ENCODE results near the gene ZDHHC8.

The ZDHHC8 gene

GRCh38 chr22:20160041-20160440 is 28.4 kb downstream of the ZDHHC8 start:
- no peak for DNase-seq
- intact Hi-C loops (cut with DNase I; ENCODE audit: low total_unique reads) = no loop called here
- H3K27ac ChIP-seq = no peak overlapping the region
- H3K4me3 ChIP-seq = no peak overlapping the region
- peaks cover 0 to 32% of the 10 kb centered on the region in 2 donors for H3K27me3 ChIP-seq
- H3K9me3 ChIP-seq = no peaks in the 10 kb centered on the region
- peaks cover 0 to 6% (median 2%) of the 10 kb centered on the region in 4 donors for H3K4me1 ChIP-seq
- TF ChIP-seq, protein P1, sequence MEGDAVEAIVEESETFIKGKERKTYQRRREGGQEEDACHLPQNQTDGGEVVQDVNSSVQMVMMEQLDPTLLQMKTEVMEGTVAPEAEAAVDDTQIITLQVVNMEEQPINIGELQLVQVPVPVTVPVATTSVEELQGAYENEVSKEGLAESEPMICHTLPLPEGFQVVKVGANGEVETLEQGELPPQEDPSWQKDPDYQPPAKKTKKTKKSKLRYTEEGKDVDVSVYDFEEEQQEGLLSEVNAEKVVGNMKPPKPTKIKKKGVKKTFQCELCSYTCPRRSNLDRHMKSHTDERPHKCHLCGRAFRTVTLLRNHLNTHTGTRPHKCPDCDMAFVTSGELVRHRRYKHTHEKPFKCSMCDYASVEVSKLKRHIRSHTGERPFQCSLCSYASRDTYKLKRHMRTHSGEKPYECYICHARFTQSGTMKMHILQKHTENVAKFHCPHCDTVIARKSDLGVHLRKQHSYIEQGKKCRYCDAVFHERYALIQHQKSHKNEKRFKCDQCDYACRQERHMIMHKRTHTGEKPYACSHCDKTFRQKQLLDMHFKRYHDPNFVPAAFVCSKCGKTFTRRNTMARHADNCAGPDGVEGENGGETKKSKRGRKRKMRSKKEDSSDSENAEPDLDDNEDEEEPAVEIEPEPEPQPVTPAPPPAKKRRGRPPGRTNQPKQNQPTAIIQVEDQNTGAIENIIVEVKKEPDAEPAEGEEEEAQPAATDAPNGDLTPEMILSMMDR (IDR thresholded peaks at IDR 0.05) = no peak
- H3K36me3 ChIP-seq = no peaks in the 10 kb centered on the region

DNA sequence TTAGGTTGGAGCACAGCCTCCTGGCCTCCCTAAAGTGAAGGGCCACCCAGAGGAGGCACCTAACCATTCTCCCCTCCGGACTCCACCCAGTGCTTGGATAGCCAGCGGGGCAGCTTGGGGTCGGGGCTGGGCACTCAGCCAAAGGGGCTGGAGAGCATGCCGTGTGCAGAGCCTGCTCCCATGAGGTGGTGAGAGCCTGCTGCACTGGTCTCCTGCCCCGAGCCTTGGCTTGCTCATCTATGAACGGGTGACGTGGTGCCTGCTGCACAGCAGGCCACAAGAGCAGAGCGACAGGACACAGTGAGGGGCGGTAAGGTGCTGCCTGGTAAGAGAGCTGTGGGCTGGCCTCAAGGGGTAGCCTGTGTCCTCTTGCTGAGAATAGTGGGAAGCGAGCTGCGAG is 33.3 kb downstream of the ZDHHC8 start:
- no peak overlapping the region for H3K27ac ChIP-seq
- DNase-seq = no peak
- H3K36me3 ChIP-seq = no peaks in the 10 kb centered on the region
- H3K27me3 ChIP-seq = peaks cover 0 to 20% of the 10 kb centered on the region in 2 donors
- TF ChIP-seq, protein P1 (IDR thresholded peaks at IDR 0.05) = no peak
- no peaks in the 10 kb centered on the region for H3K9me3 ChIP-seq
- intact Hi-C loops (cut with DNase I; ENCODE audit: low total_unique reads) = loop anchor here (5.0 kb wide), 1 partner anchor 92 kb away; no protein-coding TSS in a partner anchor
- H3K4me1 ChIP-seq = no peaks in the 10 kb centered on the region
- H3K4me3 ChIP-seq = no peak overlapping the region

DNA sequence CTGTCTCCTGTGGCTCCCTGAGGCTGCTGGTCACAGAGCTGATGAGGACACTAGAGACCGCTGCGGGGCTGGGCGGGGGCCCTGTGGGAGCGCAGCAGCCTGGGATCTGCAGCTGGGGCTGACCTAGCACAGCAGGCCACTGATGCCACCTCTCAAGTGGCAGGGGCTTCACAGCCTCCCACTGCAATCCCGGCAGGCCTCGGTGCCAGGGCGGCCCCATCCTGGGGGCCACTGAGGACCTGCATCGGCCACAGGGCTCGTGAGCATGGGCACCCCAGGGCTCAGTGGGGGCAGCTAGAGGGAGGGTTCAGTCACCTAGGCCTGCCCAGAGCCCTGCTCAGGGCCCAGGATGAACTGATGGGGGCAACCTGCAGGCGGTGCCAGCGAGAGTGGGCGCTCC is 33.8 kb downstream of the ZDHHC8 start:
- DNase-seq = no peak
- Histone ChIP-seq H3K9me3 (no peaks in the 10 kb centered on the region), H3K27me3 (peaks cover 0 to 18% of the 10 kb centered on the region in 2 donors), H3K4me1 (no peaks in the 10 kb centered on the region), H3K36me3 (no peaks in the 10 kb centered on the region), H3K27ac (no peak overlapping the region), H3K4me3 (no peak overlapping the region)
- TF ChIP-seq, protein P1 (IDR thresholded peaks at IDR 0.05) = no peak
- intact Hi-C loops (cut with DNase I; ENCODE audit: low total_unique reads) = loop anchor here (5.0 kb wide), 1 partner anchor 92 kb away; no protein-coding TSS in a partner anchor

DNA sequence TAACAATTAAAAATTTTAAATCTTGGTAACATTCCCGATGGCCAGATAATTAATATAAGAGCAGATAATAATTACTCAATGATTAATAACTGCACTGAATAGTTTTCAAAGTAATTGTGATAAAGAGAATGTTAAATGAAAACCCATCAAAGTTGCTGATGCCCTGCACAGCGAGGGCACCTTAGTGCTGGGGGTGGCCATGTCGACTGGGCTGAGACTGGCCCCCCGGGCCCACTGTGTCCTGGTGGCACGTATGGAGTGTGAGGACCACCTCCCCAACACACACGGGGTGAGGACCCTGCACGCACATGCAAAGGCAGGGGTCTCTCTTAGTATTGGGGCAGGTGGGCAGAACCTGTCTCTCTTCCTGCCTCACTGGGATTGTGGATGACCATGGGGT is 34.3 kb downstream of the ZDHHC8 start:
- Histone ChIP-seq H3K27ac (no peak overlapping the region), H3K36me3 (no peaks in the 10 kb centered on the region), H3K4me1 (no peaks in the 10 kb centered on the region), H3K27me3 (peaks cover 0 to 18% of the 10 kb centered on the region in 2 donors), H3K9me3 (no peaks in the 10 kb centered on the region), H3K4me3 (no peak overlapping the region)
- DNase-seq = no peak
- TF ChIP-seq, protein P1 (IDR thresholded peaks at IDR 0.05) = no peak
- intact Hi-C loops (cut with DNase I; ENCODE audit: low total_unique reads) = loop anchor here (5.0 kb wide), 1 partner anchor 91 kb away; no protein-coding TSS in a partner anchor

DNA sequence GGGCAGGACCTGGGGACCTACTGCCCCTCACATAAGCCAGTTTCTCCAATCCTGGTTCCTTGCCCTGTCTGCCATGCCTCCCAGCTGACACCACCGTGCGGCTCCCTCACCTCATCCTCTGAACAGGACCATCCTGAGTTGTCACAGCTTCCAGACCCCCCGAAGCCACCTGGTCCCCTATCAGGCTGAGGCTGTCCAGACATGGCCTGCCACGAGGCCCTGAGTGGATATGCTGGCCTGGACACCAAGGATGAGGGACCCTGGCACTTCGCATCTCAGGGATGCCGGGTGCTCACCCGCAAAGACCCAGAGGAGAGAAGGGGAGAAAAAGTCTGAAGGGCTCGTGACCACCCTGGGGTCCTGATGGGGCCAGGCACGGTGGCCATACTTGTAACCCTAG is 35.1 kb downstream of the ZDHHC8 start:
- no peaks in the 10 kb centered on the region for H3K9me3 ChIP-seq
- intact Hi-C loops (cut with DNase I; ENCODE audit: low total_unique reads) = loop anchor here (5.0 kb wide), 1 partner anchor 91 kb away; no protein-coding TSS in a partner anchor
- no peak overlapping the region for H3K27ac ChIP-seq
- DNase-seq = no peak
- H3K4me1 ChIP-seq = no peaks in the 10 kb centered on the region
- no peaks in the 10 kb centered on the region for H3K36me3 ChIP-seq
- TF ChIP-seq, protein P1 (IDR thresholded peaks at IDR 0.05) = no peak
- H3K27me3 ChIP-seq = peaks cover 0 to 18% of the 10 kb centered on the region in 2 donors
- H3K4me3 ChIP-seq = no peak overlapping the region
